GM19035 (cell line): ENCODE results near the gene TGIF2LY.
"Not testable (repeated sequence)": the region's sequence is repeated elsewhere in the genome, so short reads cannot be mapped to it uniquely, and the experiment has no call there.

Experiments used
- ATAC-seq: cut with Tn5 transposase; IDR thresholded peaks from one replicate; pipeline ENCODE4 v1.9.1; 2021; ENCODE audit not compliant: unreplicated experiment

TGIF2LY gene

DNA sequence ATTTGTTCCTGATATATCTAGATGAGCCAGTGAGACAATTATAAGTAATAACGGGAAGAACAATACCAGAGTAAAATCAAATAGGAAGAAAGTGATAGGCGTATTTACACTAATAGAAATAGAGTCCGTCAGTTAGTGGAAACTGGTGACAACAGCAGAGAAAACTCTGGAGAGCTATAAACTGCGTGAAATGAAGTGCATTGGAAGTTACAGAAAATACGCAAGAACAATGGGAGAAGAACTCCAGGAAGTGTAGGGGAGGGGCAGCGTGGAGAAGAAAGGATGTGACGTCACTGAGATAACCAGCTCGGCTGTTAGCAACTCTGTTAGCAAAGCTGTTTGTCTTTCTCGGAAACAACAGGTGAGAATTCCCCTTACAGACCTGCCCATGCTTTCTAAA is at the start of gene TGIF2LY:
TGIF2LY (plus strand) TSS at position 301 of the 400 bp plus-strand sequence. CDS start 178 bp downstream, outside the sequence.
- ATAC-seq: not testable (repeated sequence)
